Kidney (tissue), 14 donors: ENCODE data around the gene INPP5J. TPM values are rescaled to one million over a fixed set of nuclear protein-coding genes. Genes with fewer than 3 reads are reported as not detected.

Experiments used
- DNase-seq, 5 donors: peaks; one replicate each; pipeline ENCODE4 v3.0.0-alpha.2; 2013 to 2020
- FAIRE-seq: peaks from 2 replicates; lab custom pipeline; 2012; peaks lifted over from hg19 to GRCh38; lab: Jason Lieb, UNC
- H3K27ac ChIP-seq, 2 donors: one replicate each; pipeline ENCODE4 v1.7.0; 2013; ENCODE audit warnings: low read depth in 2 of 2, low read length in 2 of 2, inconsistent platforms in 1 of 2
- H3K27me3 ChIP-seq: one replicate; pipeline ENCODE4 v1.7.1; 2013; ENCODE audit warnings: low read length, inconsistent platforms; ENCODE audit not compliant: control insufficient read depth, insufficient read depth
- H3K36me3 ChIP-seq, 3 donors: one replicate each; pipeline versions ENCODE4 v1.7.0 to v1.7.1; 2013; ENCODE audit warnings: low read length in 3 of 3, control low read depth in 1 of 3, inconsistent platforms in 1 of 3; ENCODE audit not compliant: insufficient read depth in 3 of 3, control insufficient read depth in 2 of 3
- H3K4me1 ChIP-seq, 3 donors: one replicate each; pipeline versions ENCODE4 v1.7.0 to v1.7.1; 2013; ENCODE audit warnings: low read length in 3 of 3, inconsistent platforms in 1 of 3, low read depth in 1 of 3; ENCODE audit not compliant: control insufficient read depth in 2 of 3, insufficient read depth in 2 of 3
- H3K4me3 ChIP-seq, 3 donors: one replicate each; pipeline versions ENCODE4 v1.7.0 to v1.8.1; 2013; ENCODE audit warnings: low read length in 3 of 3, control low read depth in 1 of 3, inconsistent platforms in 1 of 3
- H3K9ac ChIP-seq, 3 donors: one replicate each; pipeline versions ENCODE4 v1.7.0 to v1.7.1; 2013; ENCODE audit warnings: low read length in 3 of 3, control low read depth in 1 of 3, inconsistent platforms in 1 of 3
- H3K9me3 ChIP-seq, 3 donors: one replicate each; pipeline versions ENCODE4 v1.7.0 to v1.7.1; 2013; ENCODE audit warnings: low read length in 3 of 3, control low read depth in 1 of 3, inconsistent platforms in 1 of 3; ENCODE audit not compliant: control insufficient read depth in 2 of 3, insufficient read depth in 1 of 3
- intact Hi-C: fragments of 100-400 bp; cut with DNase I; formaldehyde crosslinking; loops from one replicate; pipeline ENCODE4 v1.11.1; 2022
- polyA plus RNA-seq: library from polyadenylated mRNA; stranded (reverse); fragments of 350-450 nt; fragmentation: Illumina TruSeq; extraction: RNeasy Lipid Tissue Mini Kit (QIAGEN cat#74804); gene quantifications from one replicate; pipeline ENCODE4 v1.2.3, GENCODE V29; 2014; ENCODE audit warnings: low read depth, low replicate concordance; ENCODE audit not compliant: insufficient read depth
- total RNA-seq: library from RNA; stranded (reverse); fragmentation: NEBNext Ultra II Directional; extraction: Animal tissue kit (Norgen Biotek cat#: 25700); gene quantifications from one replicate; pipeline ENCODE4 v1.2.1, GENCODE V29; 2021
- TF ChIP-seq, protein P1 (sequence below): IDR thresholded peaks from 3 replicates; pipeline ENCODE4 v1.5.1; 2012; ENCODE audit warnings: mild to moderate bottlenecking, moderate library complexity, borderline replicate concordance; ENCODE audit not compliant: insufficient read depth; ENCODE audit errors: extremely low read depth
- donor health status: control.
- donor health status: control.
- donor health status: control.
- donor health status: control.
- donor health status: control.
- donor health status: DM: yes; HTN: yes; CAD: no.
- donor health status: Normal renal cell carcinoma (clear cell type).

Gene INPP5J
- total and polyA plus RNA-seq, 2 donors from 2014 or later, result 6.2 to 44.7 TPM

GRCh38 chr22:31082606-31083376, 40.0 kb upstream of the INPP5J start:
- H3K9ac ChIP-seq, result peak overlapping the region in 2 of 3 donors; percentile 58 to 84
- TF ChIP-seq, protein P1, sequence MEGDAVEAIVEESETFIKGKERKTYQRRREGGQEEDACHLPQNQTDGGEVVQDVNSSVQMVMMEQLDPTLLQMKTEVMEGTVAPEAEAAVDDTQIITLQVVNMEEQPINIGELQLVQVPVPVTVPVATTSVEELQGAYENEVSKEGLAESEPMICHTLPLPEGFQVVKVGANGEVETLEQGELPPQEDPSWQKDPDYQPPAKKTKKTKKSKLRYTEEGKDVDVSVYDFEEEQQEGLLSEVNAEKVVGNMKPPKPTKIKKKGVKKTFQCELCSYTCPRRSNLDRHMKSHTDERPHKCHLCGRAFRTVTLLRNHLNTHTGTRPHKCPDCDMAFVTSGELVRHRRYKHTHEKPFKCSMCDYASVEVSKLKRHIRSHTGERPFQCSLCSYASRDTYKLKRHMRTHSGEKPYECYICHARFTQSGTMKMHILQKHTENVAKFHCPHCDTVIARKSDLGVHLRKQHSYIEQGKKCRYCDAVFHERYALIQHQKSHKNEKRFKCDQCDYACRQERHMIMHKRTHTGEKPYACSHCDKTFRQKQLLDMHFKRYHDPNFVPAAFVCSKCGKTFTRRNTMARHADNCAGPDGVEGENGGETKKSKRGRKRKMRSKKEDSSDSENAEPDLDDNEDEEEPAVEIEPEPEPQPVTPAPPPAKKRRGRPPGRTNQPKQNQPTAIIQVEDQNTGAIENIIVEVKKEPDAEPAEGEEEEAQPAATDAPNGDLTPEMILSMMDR, result peak; percentile 27
- FAIRE-seq (no peak), DNase-seq (peak in 4 of 5 donors; percentile 32 to 87 (median 69))
- intact Hi-C loops, result no loop called here
- peak overlapping the region; percentile 94 to 97 for H3K27ac ChIP-seq
- peaks cover 0 to 16% (median 0%) of the 10 kb centered on the region in 3 donors for H3K36me3 ChIP-seq
- peaks cover 0 to 53% (median 31%) of the 10 kb centered on the region in 3 donors for H3K4me1 ChIP-seq
- peak overlapping the region; percentile 4 to 88 (median 84) for H3K4me3 ChIP-seq
- H3K27me3 ChIP-seq, result no peaks in the 10 kb centered on the region
- no peaks in the 10 kb centered on the region for H3K9me3 ChIP-seq

DNA sequence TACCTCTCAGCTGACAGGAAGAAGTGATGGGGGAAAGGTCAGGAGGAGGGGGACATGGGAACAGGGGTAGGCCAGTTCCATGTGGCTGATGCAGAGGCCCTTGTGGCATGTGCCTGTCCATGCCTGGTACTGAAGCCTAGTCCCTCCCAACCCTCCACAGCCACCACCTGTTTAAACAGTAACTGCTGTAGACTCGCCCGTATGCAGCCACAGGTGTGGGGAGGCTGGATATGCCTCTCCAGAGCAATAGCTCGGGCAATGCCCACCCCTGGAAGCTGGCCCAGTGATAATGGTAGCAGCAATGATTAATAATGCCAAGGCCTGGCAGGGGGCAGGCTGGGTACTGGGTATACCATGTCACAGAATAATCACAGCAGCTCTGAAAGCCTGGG, 39.4 kb upstream of the INPP5J start:
- TF ChIP-seq, protein P1, result no peak

DNA sequence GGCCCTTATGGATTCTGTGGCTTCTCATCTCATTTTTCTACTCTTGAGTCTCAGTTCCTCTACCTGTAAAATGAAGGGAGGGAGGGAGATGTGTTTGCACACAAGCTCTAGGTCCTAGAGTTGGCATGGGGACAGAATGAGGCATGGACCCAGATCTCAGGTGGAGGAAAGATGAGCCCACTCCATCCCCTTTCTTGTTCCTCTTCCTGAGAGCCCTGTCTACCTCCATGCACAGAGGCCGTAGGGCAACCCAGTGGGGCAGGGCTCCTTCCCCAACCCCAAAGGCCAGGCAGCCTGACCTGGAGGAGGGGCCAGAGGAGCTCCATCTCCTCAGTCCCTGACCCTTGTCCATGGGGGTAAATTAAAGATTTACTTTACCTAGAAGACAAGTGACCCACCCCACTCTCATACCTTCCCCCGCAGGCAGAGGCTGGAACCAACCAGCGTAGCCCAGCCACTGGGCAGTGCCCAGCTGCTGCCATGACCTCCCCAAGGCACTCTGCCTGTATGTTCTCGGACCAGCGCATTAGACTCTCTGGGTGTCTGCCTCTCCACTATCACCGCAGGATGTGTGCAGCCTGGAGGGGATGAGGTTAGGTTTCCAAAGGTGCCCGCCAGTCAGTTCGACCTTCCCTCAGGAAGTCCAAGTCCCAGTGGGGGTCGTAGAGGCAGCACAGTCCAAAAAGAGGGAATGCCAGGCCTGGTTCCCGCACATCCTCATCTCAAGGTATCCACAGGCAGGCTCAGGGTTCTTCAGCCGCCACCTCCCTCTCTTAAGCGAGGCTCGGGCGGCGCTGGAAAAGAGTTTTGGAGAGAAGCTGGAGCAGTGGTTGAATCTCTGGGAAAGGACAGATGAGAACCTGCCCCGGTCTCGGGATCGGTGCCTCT, 38.6 kb upstream of the INPP5J start:
- Histone ChIP-seq H3K27me3 (no peaks in the 10 kb centered on the region), H3K36me3 (peaks cover 3 to 29% (median 11%) of the 10 kb centered on the region in 3 donors), H3K4me1 (peaks cover 0 to 52% (median 31%) of the 10 kb centered on the region in 3 donors), H3K4me3 (peak overlapping the region; percentile 65 to 88 (median 84)), H3K27ac (peak overlapping the region; percentile 94 to 97), H3K9ac (peak overlapping the region; percentile 52 to 97 (median 94)), H3K9me3 (no peaks in the 10 kb centered on the region)
- DNase-seq (peak in 2 of 5 donors; percentile 29 to 63), FAIRE-seq (no peak)
- TF ChIP-seq, protein P1, result no peak
- intact Hi-C loops, result no loop called here

More for the DNA sequence above, 39.4 kb upstream of the INPP5J start:
- peak overlapping the region; percentile 94 to 97 for H3K27ac ChIP-seq
- H3K9ac ChIP-seq, result peak overlapping the region in 2 of 3 donors; percentile 58 to 84
- peaks cover 0 to 53% (median 31%) of the 10 kb centered on the region in 3 donors for H3K4me1 ChIP-seq
- peak overlapping the region; percentile 4 to 88 (median 84) for H3K4me3 ChIP-seq
- peak; percentile 31 to 80 (median 64) for DNase-seq
- H3K9me3 ChIP-seq, result no peaks in the 10 kb centered on the region
- H3K27me3 ChIP-seq, result no peaks in the 10 kb centered on the region
- peaks cover 3 to 21% (median 5%) of the 10 kb centered on the region in 3 donors for H3K36me3 ChIP-seq
- intact Hi-C loops, result no loop called here
- FAIRE-seq, result no peak
